ENCODE data around the gene KMT2C.
"Not testable (repeated sequence)": the region's sequence is repeated elsewhere in the genome, so short reads cannot be mapped to it uniquely, and the experiment has no call there.

KMT2C gene

DNA sequence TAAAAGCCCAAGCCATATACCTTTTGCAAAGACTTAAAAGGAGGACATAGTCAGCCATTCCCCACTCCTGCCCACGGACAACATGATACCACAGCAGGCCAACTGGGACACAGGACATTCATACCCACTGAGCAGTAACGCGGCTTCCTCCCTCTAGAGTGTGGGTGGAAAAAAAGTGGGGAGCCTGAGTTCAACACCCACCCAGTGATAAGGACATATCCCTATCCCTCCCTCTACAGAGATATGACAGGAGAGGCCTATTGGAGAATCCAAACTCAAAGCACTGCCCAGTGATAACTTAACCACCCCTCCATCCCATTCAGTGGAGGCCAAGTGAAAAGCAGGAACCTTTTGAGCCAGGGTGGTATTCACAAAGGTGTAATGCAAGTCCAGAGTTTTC is 148.8 kb downstream of the KMT2C start:
- not testable (repeated sequence) for DNase-seq

DNA sequence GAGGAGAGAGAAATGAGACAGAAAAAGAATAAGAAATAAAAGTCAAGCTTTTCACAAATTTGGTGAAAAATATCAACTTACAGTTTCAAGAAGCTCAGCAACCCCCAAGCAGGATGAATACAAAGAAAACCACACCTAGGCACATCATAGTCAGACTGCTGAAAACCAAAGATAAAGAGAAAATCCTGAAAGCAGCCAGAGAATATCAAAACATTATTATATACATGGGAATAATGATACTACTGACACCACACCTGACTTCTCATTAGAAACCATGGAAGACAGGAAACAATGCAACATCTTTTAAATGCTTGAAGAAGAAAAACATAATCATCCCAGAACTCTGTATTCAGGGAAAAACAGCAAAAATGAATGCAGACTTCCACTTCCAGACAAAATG is 149.6 kb downstream of the KMT2C start:
- DNase-seq = not testable (repeated sequence)

DNA sequence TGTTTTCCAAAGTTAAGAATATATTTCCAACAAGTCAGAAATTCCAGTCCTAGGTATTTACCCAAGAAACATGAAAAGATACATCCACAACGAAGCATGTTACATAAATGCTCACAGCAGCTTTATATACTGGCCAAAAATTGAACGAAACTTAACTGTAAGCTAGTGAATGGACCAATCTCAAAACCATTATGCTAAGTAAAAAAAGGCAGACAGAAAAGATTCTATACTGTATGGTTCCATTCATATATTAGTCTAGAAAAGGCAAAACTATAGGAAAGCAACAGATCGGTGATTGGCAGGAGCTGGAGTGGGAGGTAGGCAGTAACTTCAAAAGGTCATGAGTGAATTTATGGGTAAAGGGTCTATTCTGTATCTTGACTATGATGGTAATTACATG is 150.8 kb downstream of the KMT2C start:
- not testable (repeated sequence) for DNase-seq

- not testable (repeated sequence) for DNase-seq
These were observed 158.1 kb downstream of the KMT2C start for GRCh38 chr7:152277687-152278086.

- DNase-seq = not testable (repeated sequence)
These were observed 165.4 kb downstream of the KMT2C start for GRCh38 chr7:152270427-152270826.

GRCh38 chr7:152266859-152267258 is 168.9 kb downstream of the KMT2C start:
- not testable (repeated sequence) for DNase-seq

DNA sequence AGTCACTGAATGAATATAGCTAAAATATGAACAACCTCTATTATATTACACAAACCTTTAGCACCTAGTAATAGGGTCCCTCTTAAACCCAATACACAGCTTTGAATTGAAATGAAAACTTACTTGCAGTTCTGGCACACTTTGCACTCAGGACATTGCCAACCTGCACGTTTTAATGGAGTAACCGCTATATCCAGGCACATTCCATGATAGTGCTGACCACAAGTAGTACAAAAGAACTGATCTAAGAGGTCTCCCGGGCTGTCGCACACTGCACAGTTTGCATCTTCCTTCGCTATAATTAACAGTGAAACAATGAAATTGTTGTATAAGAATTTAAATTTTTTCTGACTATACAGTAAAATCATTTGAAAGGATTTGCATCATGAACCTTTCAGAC is 170.9 kb downstream of the KMT2C start:
- DNase-seq = not testable (repeated sequence)

DNA sequence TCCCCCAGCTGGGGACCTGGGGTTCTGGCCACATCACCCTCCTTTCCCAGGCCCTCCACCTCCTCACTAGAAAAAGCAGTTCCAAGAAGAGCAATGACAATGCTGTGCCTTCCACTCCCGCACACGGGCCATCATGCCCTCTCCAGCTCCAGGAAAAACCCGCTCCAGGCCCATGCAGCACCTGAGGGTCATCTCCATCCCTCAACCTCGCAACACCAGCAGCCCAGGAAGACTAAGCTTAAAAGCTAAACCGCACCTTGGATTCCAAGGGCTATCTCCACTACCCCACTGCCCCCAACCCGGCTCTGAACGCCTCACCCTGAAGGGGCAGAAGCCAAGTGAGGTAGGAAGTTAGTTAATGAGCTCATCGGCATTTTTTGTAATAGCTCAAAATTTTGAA is 173.7 kb downstream of the KMT2C start:
- not testable (repeated sequence) for DNase-seq

DNA sequence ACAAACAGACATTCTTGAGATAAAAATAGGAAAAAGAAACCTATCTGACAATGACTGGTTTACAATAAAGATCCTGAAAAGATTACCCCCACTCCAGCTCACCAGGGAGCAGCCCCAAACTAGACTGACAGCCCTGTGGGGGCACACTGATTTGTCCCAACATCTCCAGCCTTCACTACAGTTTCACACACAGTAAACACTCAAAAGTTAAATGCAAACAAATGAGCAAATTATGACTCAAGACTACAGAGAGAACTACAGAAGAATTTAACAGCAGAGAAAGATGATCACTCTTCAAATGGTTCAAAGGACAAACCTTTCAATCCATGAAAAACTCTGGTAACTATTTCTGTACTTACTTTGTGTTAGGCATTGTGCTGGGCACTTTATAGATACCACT is 176.2 kb downstream of the KMT2C start:
- not testable (repeated sequence) for DNase-seq

- not testable (repeated sequence) for DNase-seq
These were observed 188.0 kb downstream of the KMT2C start for GRCh38 chr7:152247851-152248250.

DNA sequence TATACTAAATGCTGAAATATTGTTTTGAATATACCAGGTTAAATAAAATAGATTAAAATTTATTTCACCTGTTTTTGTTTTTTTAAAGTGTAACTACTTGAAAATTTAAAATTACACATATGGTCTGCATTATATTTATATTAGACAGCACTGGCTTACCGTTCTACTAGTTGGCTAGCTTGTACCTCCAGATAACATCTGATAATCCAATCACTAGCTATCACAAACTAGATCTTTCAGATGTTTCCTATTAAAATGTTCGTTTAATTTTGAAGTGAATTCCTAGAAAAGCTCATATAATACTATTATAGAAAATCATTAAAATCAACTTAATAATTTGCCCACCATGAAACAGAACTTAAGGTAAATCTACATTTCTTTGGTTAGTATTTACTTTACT is 190.4 kb downstream of the KMT2C start:
- not testable (repeated sequence) for DNase-seq

- not testable (repeated sequence) for DNase-seq
These were observed 192.3 kb downstream of the KMT2C start for GRCh38 chr7:152243464-152243863.

DNA sequence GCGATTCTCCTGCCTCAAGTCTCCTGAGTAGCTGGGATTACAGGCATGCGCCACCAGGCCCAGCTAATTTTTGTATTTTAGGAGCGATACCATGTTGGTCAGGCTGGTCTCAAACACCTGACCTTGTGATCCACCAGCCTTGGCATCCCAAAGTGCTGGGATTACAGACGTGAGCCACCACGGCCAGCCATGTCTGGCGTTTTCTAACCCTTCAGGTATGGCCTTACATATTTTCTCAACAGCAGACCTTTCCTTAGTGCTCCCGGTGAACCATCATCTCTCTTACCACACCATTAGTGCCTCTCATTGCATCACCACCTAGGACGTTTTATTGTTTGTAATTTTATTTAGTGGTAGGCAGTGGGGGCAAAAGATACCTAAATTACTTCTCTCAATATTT is 194.5 kb downstream of the KMT2C start:
- not testable (repeated sequence) for DNase-seq

- not testable (repeated sequence) for DNase-seq
These were observed 199.5 kb downstream of the KMT2C start for GRCh38 chr7:152236306-152236705.

GRCh38 chr7:152234421-152234820 is 201.4 kb downstream of the KMT2C start:
- not testable (repeated sequence) for DNase-seq

DNA sequence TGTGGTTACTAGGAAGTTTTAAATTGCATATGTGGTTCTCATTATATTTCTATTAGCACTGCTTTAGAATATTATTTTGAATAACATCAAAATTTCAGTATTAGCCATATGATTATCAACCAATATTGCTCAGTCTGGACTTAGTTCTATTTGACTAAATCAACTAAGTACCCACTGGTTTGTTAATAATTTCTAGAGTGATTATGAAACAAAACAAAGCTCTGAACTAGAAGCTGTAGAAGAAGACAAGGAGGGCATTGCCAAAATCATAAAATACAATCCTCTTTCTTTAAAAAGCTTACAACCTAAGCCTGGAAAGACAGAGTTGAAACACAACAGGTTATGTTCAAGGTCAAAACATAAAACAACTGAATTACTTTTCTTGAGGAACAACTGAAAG is 204.7 kb downstream of the KMT2C start:
- DNase-seq = no peak

DNA sequence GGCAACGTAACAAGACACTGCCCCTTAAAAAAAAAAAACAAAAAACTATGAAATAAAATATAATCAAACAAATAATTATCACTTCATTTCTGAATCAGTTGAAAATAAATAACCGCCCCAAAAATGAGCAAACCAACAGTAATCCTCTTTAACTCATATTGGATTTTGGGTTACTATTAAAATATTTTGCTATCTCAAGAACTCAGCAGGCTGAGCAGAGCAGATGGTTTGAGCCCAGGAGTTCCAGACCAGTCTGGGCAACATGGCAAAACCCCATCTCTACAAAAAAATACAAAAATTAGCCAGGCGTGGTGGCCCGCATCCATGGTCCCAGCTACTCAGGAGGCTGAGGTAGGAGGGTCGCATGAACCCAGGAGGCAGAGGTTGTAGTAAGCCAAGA is 216.2 kb downstream of the KMT2C start:
- not testable (repeated sequence) for DNase-seq

- not testable (repeated sequence) for DNase-seq
These were observed 227.0 kb downstream of the KMT2C start for GRCh38 chr7:152208766-152209165.

- not testable (repeated sequence) for DNase-seq
These were observed 231.4 kb downstream of the KMT2C start for GRCh38 chr7:152204417-152204816.

GRCh38 chr7:152203095-152203494 is 232.7 kb downstream of the KMT2C start:
- DNase-seq = no peak

GRCh38 chr7:152202056-152202455 is 233.7 kb downstream of the KMT2C start:
- no peak for DNase-seq

DNA sequence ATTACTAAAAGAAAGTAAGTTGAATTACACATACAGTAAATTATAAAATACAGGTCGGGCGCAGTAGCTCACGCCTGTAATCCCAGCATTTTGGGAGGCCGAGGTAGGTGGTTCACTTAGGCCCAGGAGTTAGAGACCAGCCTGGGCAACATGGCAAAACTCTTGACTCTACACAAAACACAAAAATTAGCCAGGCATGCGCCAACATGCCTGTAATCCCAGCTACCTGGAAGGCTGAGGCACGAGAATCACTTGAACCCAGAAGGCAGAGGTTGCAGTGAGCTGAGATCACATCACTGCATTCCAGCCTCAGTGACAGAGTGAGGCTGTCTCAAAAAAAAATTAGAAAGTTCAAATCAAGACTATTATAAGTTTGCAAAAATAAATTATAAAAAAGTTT is 235.4 kb downstream of the KMT2C start:
- no peak for DNase-seq

- DNase-seq = no peak
These were observed 239.4 kb downstream of the KMT2C start for GRCh38 chr7:152196391-152196790.

DNA sequence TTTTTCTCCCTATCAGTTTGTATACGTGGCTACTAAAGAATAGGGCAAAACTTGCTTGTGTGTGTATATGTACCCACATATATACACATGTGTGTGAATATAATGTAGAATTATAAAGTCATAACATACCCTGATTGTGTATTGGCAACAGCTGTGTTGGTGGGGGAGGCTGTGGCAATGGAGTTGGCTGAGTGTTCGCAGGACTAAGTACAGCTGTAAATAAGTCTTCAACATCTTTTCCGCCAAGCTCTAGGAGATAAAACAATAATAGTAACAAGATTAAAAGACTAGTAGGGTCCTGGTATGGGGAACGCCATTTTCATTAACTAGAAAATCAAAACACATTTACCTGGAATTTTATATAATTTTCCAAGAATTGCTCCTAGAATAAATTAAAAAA is 241.9 kb downstream of the KMT2C start:
- no peak for DNase-seq

- no peak for DNase-seq
These were observed 246.7 kb downstream of the KMT2C start for GRCh38 chr7:152189061-152189460.

DNA sequence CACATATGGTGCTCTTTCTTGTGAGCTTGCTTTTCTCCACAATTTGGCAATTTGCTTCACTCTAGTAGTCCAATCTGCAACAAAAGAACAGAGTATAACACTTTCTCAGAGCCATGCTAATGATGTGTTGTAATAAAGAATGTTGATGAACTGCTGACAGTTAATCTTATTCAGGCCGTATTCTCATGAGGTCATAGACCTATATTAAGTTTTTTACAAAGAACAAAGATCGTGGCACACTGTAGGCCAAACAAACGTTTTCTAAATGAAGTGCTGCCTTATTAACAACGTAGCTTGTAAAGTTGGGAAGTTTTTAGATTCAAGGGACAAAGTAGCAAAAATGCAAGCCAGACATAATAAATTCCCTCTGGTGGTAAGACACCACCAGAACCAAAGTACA is 250.2 kb downstream of the KMT2C start:
- DNase-seq = no peak

All from NCI-H1694 (cell line).